H1 (cell line): ENCODE results near the gene HNF4A. TPM values are rescaled to one million over a fixed set of nuclear protein-coding genes. Genes with fewer than 3 reads are reported as not detected.

ENCODE experiments used
- ASH2L ChIP-seq: fragments of 200-600, 300-600 bp; sonication (generic); IDR thresholded peaks from one replicate; pipeline ENCODE4 v1.7.1; 2017; ENCODE audit warnings: low read length
- ATF2 ChIP-seq: IDR thresholded peaks from 2 replicates; pipeline ENCODE4 v1.6.1; 2012; ENCODE audit warnings: low read length, inconsistent platforms
- BACH1 ChIP-seq: IDR thresholded peaks from 2 replicates; pipeline ENCODE4 v1.6.1; 2012; ENCODE audit warnings: low read length, improper control_type of control experiment
- CBX5 ChIP-seq: fragments of 300-800, 300-1000 bp; sonication (generic); IDR thresholded peaks from 2 replicates; pipeline ENCODE4 v1.7.1; 2016; ENCODE audit warnings: antibody characterized with exemption, low read length, low read depth
- EZH2 ChIP-seq: fragments of 200-600 bp; sonication (generic); IDR thresholded peaks from 2 replicates; pipeline ENCODE4 v1.7.1; 2012; ENCODE audit warnings: low read depth, mild to moderate bottlenecking, moderate library complexity, low read length, inconsistent platforms; ENCODE audit not compliant: severe bottlenecking
- JUND ChIP-seq: IDR thresholded peaks from 2 replicates; pipeline ENCODE4 v1.6.1; 2011; ENCODE audit warnings: mild to moderate bottlenecking, improper control_type of control experiment, low read length
- KDM1A ChIP-seq: fragments of 200-600, 300-600 bp; sonication (generic); IDR thresholded peaks from 2 replicates; pipeline ENCODE4 v1.7.1; 2016; ENCODE audit warnings: mild to moderate bottlenecking, low read length, borderline replicate concordance
- NRF1 ChIP-seq: IDR thresholded peaks from 2 replicates; pipeline ENCODE4 v1.6.1; 2011; ENCODE audit warnings: mild to moderate bottlenecking, low read depth, low read length, improper control_type of control experiment
- PHF8 ChIP-seq: fragments of 200-600 bp; sonication (generic); conservative IDR thresholded peaks from 2 replicates; pipeline ENCODE4 v1.7.1; 2012; ENCODE audit warnings: low read depth, mild to moderate bottlenecking, inconsistent platforms, low read length, moderate library complexity
- POU5F1 ChIP-seq: IDR thresholded peaks from 2 replicates; pipeline ENCODE4 v1.6.1; 2011; ENCODE audit warnings: low read depth, mild to moderate bottlenecking, low read length, moderate library complexity
- RFX5 ChIP-seq: IDR thresholded peaks from 2 replicates; pipeline ENCODE4 v1.6.1; 2011; ENCODE audit warnings: low read depth, low read length, improper control_type of control experiment, borderline replicate concordance
- RNF2 ChIP-seq: fragments of 200-900, 300-1000 bp; sonication (generic); IDR thresholded peaks from 2 replicates; pipeline ENCODE4 v1.7.1; 2016; ENCODE audit warnings: borderline replicate concordance, low read depth, mild to moderate bottlenecking, antibody characterized with exemption, low read length; ENCODE audit not compliant: poor library complexity, severe bottlenecking; ENCODE audit errors: missing control alignments
- SAP30 ChIP-seq: fragments of 300-600 bp; sonication (generic); IDR thresholded peaks from 2 replicates; pipeline ENCODE4 v1.7.1; 2012; ENCODE audit warnings: low read length, moderate library complexity, mild to moderate bottlenecking, inconsistent platforms; ENCODE audit not compliant: insufficient read depth, insufficient replicate concordance
- SIRT6 ChIP-seq: IDR thresholded peaks from one replicate; pipeline ENCODE4 v1.7.1; 2012; ENCODE audit warnings: low read length, inconsistent platforms
- SIX5 ChIP-seq: IDR thresholded peaks from 2 replicates; pipeline ENCODE4 v1.6.1; 2011; ENCODE audit warnings: mild to moderate bottlenecking, low read depth, low read length
- SP1 ChIP-seq: IDR thresholded peaks from 2 replicates; pipeline ENCODE4 v1.6.1; 2011; ENCODE audit warnings: low read depth, low read length
- SUZ12 ChIP-seq: fragments of 200-600 bp; sonication (generic); IDR thresholded peaks from 2 replicates; pipeline ENCODE4 v1.6.1; 2012; ENCODE audit warnings: mild to moderate bottlenecking, inconsistent platforms, low read length, moderate library complexity, mixed read lengths
- TAF1 ChIP-seq: IDR thresholded peaks from 2 replicates; pipeline ENCODE4 v1.6.1; 2011; ENCODE audit warnings: mild to moderate bottlenecking, low read depth, low read length
- polyA plus RNA-seq, 7 experiments: library from polyadenylated mRNA; depleted of rRNA in 3 of 7; stranded (reverse) in 5 of 7; unstranded in 2 of 7; fragments of >200 nt in 5 of 7; fragments of 200-250 nt in 2 of 7; gene quantifications; 1 replicate in 5 of 7; 2 replicates in 1 of 7; 4 replicates in 1 of 7; pipeline versions ENCODE4 v1.2.1 to v1.2.3, GENCODE V29; 2011 to 2013; ENCODE audit warnings: missing spikeins in 2 of 7, mixed read lengths in 2 of 7
- total RNA-seq: library from RNA; stranded (reverse); fragmentation: NEBNext Ultra II Directional; extraction: Animal tissue kit (Norgen Biotek cat#: 25700); gene quantifications from 2 replicates; pipeline ENCODE4 v1.2.1, GENCODE V29; 2021
- TF ChIP-seq, protein P1 (sequence below), 3 experiments: IDR thresholded peaks; 1 replicate in 2 of 3; 2 replicates in 1 of 3; pipeline versions ENCODE4 v1.5.1 to v1.6.1; 2011; ENCODE audit warnings: low read length in 3 of 3, mild to moderate bottlenecking in 3 of 3, inconsistent platforms in 2 of 3, low read depth in 1 of 3, moderate library complexity in 1 of 3; ENCODE audit not compliant: insufficient read depth in 1 of 3; ENCODE audit errors: control extremely low read depth in 1 of 3

Gene HNF4A
- total and polyA plus RNA-seq, 2 of the 8 experiments (the other 6 are each of a cell fraction or from before 2014, with no cell fraction given), result 0.03 TPM; not detected in 1

GRCh38 chr20:44310664-44311639 is 44.5 kb upstream of the HNF4A start, which contains the start of gene FITM2 (continued):
- TF ChIP-seq NRF1, result peak; percentile 93
- no peak for TF ChIP-seq JUND
- no peak for TF ChIP-seq EZH2
- no peak for TF ChIP-seq POU5F1
- TF ChIP-seq SAP30, result no peak
- peak; percentile 56 for TF ChIP-seq PHF8
- TF ChIP-seq, protein P1, sequence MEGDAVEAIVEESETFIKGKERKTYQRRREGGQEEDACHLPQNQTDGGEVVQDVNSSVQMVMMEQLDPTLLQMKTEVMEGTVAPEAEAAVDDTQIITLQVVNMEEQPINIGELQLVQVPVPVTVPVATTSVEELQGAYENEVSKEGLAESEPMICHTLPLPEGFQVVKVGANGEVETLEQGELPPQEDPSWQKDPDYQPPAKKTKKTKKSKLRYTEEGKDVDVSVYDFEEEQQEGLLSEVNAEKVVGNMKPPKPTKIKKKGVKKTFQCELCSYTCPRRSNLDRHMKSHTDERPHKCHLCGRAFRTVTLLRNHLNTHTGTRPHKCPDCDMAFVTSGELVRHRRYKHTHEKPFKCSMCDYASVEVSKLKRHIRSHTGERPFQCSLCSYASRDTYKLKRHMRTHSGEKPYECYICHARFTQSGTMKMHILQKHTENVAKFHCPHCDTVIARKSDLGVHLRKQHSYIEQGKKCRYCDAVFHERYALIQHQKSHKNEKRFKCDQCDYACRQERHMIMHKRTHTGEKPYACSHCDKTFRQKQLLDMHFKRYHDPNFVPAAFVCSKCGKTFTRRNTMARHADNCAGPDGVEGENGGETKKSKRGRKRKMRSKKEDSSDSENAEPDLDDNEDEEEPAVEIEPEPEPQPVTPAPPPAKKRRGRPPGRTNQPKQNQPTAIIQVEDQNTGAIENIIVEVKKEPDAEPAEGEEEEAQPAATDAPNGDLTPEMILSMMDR (IDR thresholded peaks at IDR 0.05; ENCODE audit: control extremely low read depth in 1 of 3, insufficient read depth in 1 of 3, low read depth in 1 of 3, low read length in 3 of 3), result peak; percentile 90 to 93 (median 92)
- TF ChIP-seq ASH2L, result no peak
- no peak for TF ChIP-seq SP1
- no peak for TF ChIP-seq KDM1A
- TF ChIP-seq RFX5, result no peak
- no peak for TF ChIP-seq RNF2
- TF ChIP-seq TAF1, result no peak
- TF ChIP-seq SUZ12, result no peak
- no peak for TF ChIP-seq SIRT6
- TF ChIP-seq ATF2, result no peak
- no peak for TF ChIP-seq CBX5
- TF ChIP-seq BACH1, result peak; percentile 84
- no peak for TF ChIP-seq SIX5
